HS-27A (cell line): ENCODE measurements around the gene HEATR1.

Experiments used
- DNase-seq: peaks from one replicate; pipeline ENCODE4 v3.0.0-alpha.2; 2012; ENCODE audit warnings: low read depth, missing footprints

HEATR1 gene

DNA sequence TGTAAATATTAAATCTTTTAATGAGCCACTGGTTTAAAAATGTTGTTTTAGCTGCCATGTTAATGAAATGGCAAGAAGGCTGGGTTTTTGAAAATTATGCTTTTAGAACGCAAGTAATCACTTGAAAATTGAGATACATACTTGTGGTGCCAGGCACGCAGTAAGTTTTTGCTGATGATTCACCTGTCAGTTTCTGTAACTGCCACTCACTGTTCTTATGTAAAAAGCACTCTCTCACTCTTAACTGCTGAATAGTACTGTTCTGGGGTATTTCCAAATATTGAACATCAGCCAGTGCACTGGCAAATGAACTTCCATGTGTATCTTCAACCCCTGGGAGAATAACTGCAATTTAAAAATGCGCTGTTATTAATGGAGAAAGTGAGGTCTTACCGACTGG, 62.6 kb downstream of the HEATR1 start:
- no peak for DNase-seq

DNA sequence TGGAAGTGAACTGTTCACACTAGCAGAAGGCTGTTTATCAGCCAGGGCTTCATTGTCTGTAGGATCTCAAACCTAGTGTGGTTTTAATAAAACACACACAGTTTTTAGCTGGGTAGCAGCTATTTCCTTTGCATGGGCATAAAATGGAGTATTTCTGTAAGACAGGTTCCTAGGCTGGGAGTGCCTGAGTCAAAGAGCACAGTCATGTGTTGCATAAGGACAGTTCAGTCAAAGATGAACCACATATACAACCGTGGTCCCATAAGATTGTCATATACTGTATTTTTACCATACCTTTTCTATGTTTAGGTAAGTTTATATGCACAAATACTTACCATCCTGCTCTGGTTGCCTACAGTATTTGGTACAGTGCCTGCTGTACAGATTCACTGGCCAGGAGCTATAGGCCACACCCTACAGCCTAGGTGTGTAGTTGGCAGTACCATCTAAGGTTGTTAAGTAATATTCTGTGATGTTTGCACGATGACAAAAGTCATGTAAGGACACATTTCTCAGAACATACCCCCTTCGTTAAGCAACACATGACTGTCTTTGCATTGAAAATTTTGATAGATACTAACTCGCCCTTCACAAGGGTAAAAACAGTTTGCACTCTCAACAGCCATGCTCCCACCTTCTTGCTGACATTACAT, 63.4 kb downstream of the HEATR1 start:
- no peak for DNase-seq

DNA sequence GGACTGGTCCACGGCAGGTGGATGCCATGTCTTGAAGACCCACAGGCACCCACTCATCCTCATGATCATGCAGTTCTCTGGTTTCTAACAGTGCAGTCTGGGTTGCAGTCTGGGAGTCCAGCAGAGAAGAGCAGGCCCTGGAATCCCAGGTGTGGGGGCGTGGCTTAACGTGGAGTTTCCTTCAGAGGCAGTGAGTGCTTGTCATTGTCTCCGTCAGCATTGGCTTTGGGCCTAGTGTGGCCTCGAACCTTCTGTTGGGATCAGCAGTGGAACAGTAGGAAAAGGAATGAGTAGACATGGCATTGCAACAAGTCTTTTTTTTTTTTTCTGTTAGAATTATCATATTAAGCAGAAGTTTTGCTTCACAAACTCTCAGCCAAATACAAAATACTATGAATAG, 67.8 kb downstream of the HEATR1 start:
- DNase-seq, result no peak

DNA sequence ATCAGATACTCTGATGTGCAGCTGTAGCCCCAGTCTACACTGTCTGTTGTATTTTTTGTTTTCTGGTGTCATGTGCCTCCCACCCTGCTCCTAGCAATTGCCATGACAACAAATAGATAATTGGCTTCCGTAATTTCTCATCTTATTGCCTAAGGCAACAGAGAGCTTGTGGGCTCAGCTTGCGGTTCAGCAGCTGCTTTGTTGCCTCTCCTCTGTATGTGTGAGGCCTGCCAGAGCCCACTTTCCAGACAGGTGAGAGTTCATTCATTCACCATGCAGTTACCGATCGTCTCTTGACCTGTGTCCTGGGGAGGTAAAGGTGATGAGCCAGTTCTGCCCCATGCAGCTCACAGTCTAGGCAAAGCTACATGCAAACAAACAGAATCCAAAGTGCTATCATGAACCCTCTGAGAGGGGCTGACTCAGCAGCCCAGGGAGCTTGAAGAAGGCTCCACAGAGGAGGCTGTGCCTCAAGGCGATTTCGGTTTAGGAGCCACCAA, 68.6 kb downstream of the HEATR1 start:
- DNase-seq, result no peak

DNA sequence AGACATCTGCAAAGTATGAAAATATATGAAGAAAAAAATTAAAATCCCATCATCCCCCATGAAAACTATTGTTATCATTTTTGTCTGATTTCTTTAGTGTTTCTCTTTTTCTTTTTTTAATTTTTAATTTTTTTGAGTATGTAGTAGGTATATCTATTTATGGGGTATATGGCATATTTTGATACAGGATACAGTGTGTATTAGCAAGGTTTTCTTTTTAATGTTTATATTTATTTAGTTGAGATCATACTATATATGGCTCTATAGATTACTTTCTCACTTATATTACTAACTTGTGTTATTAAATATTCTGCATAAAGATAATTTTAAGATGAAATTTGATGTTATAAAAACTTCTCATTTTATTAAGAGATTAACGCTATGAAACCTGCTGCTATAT, 69.1 kb downstream of the HEATR1 start:
- no peak for DNase-seq

DNA sequence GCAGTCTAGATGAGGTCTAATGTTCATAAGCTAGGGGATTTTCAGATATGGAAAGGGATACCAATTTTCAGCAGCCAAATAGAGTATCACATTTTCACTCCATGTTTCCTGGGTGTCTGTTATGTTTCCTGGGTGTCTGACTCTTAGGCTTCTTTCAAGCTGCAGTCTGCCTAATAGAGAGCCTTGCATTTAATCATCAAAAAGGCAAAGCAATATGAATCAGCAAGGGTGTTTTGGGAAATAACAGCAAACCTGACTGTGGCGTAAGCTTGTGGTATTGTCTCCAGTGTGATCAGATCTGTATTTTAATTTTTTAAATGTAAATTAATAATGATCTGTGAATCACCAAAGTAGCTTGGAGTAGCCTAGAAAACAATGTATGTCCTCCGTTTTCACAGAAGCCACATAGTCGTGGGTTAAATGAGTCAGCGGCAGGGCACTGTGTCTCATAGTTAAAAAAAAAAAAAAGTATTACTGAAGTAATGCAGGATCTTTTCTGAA, 70.1 kb downstream of the HEATR1 start:
- DNase-seq, result no peak

DNA sequence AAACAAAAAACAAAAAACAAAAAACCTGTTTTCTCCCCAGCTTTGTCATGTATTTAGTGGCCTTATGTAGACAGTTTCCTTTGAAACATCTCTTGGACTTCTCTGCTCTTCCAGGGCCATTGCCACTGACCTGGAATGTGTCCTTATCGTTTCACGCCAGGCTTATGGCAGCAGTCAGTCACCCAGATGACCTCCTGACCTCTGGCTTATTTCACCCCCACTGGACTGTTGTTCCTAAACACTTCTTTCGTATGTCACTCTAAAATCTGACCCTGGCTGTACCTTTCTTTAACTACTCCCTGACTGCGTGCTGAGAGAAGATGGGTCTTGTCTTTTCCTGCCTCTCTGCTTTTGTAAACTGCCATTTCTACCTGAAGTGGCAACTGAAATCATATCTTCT, 71.5 kb downstream of the HEATR1 start:
- DNase-seq, result no peak

DNA sequence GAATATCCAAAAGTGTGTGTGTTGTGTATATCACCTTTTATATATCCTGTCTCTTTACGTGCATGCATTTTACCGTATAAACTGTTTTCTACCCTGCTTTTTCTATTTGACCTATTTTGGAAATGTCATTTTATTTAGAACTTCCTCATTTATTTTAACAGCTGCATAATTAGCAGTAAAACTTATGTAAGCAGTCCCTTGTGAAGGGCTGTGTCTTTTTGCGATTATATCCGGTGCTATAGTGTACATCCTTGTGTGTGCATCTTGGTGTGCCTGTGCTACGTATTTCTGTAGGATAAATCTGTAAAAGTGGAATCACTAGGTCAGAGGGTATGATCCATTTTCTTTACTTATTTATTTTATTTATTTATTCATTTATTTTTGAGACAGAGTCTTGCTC, 73.4 kb downstream of the HEATR1 start:
- DNase-seq, result no peak

DNA sequence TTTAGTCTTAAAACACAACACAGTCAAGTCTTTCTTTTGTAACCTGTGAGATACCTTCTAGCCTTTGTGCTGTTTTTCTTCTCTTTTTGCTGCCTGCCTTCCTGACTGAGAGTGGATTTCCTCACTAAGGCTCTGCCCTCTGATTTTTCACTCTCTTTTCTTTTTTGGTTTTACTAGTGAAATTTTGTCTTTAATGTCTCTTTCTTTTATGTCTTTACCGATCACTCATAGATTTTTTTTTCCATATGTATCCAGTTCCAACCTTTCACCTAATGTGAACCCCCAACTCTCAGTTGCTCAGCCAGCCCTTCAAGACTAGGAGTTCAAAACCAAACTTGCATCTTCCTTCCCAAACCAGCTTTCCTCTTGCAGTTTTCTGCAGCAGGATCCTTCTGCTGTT, 74.0 kb downstream of the HEATR1 start:
- DNase-seq, result no peak

DNA sequence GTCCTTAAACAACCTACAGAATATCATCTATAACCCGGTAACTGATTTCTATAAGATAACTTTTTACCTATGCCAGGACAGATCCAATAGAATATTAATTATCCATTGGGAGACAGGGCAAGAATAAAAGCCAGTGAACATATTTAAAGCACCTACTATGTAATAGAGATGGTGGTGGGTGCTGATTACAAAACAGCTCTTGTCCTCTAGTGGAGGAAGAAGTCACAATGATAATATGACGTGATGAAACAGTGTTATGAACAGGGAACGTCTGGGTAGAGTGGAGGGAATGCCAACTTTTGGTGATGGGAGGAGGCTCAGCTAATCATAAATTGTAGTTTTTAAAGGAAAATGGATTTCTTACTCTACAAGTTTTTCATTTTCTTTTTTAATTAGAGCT, 78.2 kb downstream of the HEATR1 start:
- DNase-seq, result no peak

DNA sequence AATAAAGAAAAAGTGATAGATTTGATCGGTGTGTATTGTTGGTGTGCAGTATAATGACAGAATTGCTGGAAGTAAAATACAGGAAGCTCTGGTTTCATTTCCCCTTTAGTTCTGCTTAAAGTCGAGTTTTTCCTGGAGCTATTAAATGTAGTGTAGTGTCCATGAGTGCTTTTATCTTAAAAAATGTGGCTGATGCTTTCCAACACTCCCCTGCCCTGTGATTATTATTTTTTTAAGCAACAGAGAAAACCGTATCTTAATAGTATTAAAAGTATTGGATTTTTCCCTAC, 79.5 kb downstream of the HEATR1 start:
- no peak for DNase-seq

DNA sequence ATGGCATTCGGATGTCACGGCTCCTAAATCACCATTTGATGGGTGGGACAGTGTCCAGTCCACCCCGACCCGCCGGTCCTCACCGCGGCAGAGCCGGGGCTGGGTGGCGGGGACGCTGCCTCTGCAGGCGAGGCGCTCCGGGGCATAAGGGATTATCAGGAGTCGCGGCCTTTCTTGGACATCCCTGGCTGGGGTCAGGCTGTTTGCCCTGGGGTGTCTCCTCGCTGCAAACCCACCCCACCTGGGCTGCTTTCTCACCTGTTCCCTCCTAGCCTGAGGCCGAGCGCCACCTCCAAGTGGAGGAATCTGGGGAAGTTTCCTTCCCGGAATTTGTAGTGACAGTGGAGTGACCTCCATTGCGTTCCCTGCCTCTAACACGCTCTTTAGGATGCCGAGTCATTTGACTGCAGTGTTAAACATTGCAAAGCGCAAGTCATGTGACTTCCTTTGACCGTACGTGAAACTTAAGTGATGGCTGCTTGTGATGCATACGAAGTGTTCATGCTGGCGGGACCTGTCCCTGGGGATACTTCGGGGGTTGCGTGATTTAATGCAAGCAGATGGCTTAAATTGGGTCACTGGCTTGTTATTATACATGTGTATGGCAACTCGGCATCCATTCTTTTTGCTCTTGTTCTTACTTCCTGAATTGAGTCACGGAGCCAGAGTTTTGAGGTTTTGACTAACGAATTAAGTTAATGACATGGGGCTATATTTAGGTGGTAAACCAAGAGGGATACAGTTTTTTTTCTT, 80.0 kb downstream of the HEATR1 start:
- no peak for DNase-seq

DNA sequence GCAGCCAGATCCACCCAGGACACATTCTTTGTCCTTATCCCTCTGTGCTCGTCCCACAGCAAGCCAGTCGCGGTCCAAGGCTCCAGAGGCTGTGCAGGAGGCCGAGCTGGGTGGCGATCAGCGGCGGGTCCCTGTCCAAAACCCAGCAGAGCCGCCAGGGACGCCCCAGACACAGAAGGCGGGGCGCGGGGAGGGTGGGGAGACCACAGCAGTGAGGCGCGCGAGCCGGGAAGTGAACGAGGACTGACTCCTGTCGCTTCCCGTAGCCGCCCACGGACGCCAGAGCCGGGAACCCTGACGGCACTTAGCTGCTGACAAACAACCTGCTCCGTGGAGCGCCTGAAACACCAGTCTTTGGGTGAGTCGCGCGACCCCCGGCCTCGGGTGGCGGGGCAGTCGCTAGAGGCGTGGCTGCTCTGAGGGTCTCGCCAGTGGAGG, 80.6 kb downstream of the HEATR1 start, which contains the start of gene LGALS8:
TSS of gene LGALS8 (plus strand) at position 279 of the 438 bp plus-strand sequence. CDS start 2,089 bp downstream, outside the sequence.
- DNase-seq, result no peak

DNA sequence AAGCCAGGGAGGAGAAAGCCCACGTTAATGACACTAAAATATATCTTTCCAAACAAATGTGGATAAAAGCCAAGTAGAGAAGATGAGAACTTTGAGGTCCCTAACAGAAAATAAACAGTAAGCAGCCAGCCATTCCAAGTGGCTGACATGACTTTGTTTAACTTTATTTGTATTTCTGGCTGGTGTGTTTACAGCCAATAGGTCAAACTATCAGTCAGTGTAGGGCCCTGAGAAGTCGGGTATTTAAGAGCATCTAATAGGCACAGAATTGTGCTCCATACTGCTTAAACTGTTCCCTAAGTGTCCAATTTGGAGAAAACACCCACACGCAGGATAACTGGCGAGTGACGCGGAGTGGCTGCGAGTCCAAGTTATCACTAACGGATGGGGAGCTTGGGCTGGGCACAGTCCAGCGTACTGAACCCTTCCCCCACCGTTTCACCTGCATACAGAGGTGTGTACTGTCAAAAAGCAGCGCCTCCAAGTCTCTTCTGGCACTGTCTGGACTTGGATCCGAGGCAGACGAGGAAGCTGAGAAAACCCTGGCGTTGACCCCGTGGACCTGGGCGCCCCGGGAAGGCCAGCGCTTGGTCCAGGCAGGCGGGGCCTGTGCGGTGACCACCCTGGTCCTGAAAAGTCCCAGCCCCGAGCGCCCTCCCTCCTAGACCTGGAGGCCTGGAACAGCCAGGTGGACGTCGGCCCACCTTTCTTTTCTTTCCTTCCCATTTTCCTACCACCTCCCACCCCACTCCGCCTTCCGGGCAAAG, 81.2 kb downstream of the HEATR1 start:
- DNase-seq, result no peak

DNA sequence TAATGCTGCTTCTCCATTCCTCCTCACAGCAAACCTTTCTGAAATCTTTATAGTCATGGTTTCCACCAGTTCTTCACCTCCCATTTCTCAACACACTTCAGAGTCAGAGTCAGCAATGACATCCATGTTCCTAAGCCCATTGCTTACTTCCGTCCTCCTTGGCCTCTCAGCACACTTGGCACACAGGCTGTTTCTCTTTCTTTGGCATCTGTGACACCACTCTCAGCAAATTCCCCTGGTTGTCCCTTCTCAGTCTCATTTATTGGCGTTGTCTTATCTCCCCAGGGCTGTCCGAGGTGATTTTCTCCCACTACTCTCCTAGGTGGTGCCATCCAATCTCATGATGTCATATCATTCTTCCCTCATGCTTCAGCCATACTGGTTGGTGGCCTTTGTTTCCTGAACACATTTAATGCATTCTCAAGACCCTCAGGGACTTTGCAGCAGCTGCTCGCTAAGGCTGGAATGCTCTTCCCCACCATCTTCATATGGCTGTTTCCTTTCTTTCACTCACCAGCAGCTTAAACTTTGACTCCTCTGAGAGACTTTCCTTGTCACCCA, 83.8 kb downstream of the HEATR1 start:
- no peak for DNase-seq

DNA sequence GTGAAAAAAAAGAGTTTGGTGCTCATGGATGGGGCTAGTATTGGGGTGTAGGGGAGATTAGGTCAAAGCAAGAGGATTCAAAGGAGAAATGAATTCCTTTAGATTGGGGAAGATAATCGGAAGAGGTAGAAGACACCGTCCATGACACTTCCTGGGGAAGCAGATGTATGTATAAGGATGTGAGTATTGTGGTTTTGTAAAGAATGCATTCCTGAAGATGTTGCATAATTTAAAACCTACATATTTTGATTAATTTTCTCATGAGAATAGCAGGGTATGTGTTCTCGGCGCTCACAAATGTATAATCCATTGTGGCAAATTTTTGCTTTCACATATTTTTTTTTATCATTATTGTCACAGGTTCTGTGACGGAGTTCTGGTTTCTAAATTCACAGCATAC, 86.0 kb downstream of the HEATR1 start:
- no peak for DNase-seq

DNA sequence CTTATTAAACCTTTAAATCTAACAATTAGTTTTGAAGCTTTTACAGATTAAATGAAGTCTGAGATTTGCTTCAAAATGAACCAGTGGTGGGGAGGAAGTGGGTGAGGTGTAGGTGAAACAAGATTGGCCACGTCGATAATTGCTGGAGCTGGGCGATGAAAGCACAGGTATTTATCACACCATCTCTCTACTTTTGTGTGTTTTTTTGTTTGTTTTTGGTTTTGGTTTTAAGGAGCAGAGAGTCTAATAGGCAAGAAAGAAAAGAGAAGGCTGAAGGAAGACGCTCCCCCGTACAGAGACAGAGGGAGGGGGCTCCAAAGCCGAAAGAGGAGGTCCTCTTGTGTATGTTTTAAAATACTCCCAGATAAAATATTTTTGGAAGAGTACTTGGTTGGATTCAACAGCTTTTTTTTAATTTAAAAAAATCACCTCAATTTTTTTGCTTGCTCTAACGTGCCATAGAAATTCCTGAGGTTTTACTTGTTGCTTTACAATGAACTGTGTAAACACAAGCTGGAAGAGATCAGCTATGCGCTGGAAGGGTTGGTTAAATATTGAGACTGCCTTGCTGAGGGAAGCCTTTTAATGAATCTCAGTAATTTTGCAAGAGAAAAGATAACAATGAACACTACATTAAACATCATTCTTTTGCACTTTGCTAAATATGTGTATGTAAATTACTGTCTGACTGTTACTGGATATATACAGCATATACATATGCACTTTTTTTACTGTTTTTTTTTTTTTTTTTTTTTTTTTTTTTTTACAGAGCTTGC, 87.2 kb downstream of the HEATR1 start:
- no peak for DNase-seq

DNA sequence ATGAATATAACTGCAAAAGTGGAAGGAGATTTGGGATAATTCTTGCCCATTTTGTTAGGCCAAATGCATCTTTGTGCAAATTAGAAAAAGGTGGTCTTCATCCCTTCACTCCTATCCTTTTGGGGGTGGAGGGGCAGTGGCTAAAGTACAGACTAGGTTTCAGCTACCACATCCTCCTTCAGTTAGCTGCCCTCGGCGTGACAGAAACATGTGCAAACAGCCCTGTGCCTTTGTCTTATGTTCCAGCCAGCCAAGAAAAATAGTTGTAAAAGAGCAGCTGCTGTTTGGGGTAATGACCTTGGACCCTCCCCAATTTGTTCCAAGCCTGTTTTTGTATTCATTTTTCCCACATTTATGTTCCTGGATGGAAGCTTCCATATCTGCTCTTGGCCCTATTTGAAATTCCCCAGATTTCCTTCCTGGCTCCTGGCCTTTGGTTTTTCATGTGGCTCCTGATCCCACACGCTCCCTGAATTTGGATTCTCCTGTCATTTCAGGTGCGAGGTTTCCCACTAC, 88.8 kb downstream of the HEATR1 start:
- DNase-seq, result no peak

DNA sequence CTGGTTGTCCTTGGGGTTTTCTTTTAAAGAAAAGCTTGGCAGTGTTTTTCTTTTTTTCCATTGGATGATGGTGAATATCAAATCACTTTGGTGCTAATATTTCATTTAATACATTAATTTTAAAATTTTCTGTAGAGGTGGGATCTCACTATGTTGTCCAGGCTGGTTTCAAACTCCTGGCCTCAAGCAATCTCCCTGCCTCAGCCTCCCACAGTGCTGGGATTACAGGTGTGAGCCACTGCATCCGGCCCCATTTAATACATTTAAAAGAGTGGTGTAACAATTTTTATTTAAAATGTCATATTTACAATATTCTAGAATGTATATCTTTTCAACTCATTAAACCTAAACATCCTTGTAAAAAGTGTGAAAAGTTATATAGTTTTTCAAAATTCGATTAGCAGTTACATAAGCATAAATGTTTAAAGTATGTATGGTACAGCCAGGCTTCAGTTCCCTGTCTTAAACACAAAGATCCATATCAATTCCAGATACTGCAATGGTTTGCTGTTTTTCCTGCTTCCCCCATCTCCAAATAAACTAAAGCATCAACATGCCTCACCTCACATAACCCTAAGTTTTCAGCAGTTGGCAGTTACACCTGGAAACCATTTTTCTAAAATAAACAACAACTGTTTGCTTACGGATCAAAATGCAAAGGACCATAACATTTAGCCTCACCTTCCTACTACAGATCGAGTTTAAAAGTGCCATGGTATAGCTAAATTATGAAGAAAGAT, 89.4 kb downstream of the HEATR1 start:
- no peak for DNase-seq

DNA sequence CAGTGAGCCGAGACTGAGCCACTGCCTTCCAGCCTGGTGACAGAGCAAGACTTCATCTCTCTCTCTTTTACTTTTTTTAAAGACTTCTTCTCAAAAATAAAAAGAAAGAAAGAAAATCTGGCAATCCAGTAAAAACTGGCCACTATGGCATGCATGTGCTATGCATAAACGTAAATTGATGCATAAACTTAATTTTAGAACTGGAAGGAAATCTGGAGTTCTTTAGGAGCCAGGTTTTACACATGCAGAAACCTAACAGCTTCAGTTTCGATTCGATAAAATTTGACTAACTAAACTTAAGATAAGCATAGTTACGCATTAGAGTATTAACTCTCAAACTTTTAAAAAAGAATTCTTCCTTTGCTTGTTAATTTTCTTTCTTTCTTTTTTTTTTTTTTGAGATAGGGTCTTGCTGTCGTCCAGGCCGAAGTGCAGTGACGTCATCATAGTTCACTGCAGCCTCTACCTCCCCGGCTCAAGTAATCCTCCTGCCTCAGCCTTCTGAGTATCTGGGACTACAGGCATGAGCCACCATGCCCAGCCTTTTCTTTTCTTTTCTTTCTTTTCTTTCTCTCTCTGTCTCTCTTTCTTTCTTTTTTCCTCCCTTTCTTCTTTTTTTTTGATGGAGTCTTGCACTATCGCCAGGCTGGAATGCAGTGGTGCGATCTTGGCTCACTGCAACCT, 92.4 kb downstream of the HEATR1 start:
- no peak for DNase-seq
